Breast epithelium (tissue), 3 donors: ENCODE results near the gene GPC6.

Experiments
- POLR2A ChIP-seq: fragments of 450-650 bp; IDR thresholded peaks from one replicate; pipeline ENCODE4 v1.6.1; 2016; ENCODE audit warnings: antibody characterized with exemption, mild to moderate bottlenecking, moderate library complexity
- POLR2AphosphoS5 ChIP-seq, 3 donors: sonication (generic); formaldehyde crosslinking; IDR thresholded peaks; one replicate each; pipeline ENCODE4 v1.6.1; 2017; ENCODE audit warnings: antibody characterized with exemption in 3 of 3
- TF ChIP-seq, protein P1 (sequence below), 3 donors: fragments of 450-650 bp; IDR thresholded peaks; one replicate each; pipeline ENCODE4 v1.5.1; 2016 to 2017; ENCODE audit warnings: antibody characterized with exemption in 3 of 3, mild to moderate bottlenecking in 3 of 3, moderate library complexity in 3 of 3

DNA sequence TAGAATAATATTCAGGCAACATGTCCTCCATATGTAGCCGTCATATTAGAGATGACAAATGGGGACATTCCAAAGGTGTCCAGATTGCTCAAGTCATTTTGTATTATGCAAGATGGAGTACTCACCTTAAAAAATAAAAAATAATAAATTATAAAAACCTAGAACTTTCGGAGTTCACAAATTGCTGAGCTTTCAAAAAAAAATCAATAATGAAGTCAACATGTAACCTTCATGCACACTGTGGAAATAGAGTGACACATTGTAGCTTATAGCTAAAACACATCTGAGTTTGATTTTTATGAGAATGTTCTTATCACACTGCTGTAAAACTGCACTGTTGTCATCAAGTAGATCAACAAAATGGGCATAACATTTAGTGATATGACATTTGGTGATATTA, 411.2 kb downstream of the GPC6 start:
- TF ChIP-seq POLR2AphosphoS5 (IDR thresholded peaks at IDR 0.05) (no peak), POLR2A (no peak)
- TF ChIP-seq, protein P1, sequence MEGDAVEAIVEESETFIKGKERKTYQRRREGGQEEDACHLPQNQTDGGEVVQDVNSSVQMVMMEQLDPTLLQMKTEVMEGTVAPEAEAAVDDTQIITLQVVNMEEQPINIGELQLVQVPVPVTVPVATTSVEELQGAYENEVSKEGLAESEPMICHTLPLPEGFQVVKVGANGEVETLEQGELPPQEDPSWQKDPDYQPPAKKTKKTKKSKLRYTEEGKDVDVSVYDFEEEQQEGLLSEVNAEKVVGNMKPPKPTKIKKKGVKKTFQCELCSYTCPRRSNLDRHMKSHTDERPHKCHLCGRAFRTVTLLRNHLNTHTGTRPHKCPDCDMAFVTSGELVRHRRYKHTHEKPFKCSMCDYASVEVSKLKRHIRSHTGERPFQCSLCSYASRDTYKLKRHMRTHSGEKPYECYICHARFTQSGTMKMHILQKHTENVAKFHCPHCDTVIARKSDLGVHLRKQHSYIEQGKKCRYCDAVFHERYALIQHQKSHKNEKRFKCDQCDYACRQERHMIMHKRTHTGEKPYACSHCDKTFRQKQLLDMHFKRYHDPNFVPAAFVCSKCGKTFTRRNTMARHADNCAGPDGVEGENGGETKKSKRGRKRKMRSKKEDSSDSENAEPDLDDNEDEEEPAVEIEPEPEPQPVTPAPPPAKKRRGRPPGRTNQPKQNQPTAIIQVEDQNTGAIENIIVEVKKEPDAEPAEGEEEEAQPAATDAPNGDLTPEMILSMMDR (IDR thresholded peaks at IDR 0.05), result no peak
